GM18867 (cell line): ENCODE measurements around the gene DYNLT4.
A peak's percentile ranks its signal among the peaks of the same experiment; 100 is the strongest.
"Not testable (repeated sequence)": the region's sequence is repeated elsewhere in the genome, so short reads cannot be mapped to it uniquely, and the experiment has no call there.

Source experiments
- ATAC-seq: cut with Tn5 transposase; IDR thresholded peaks from one replicate; pipeline ENCODE4 v1.9.1; 2021; ENCODE audit warnings: mild to moderate bottlenecking, moderate library complexity; ENCODE audit not compliant: unreplicated experiment

The DYNLT4 gene

DNA sequence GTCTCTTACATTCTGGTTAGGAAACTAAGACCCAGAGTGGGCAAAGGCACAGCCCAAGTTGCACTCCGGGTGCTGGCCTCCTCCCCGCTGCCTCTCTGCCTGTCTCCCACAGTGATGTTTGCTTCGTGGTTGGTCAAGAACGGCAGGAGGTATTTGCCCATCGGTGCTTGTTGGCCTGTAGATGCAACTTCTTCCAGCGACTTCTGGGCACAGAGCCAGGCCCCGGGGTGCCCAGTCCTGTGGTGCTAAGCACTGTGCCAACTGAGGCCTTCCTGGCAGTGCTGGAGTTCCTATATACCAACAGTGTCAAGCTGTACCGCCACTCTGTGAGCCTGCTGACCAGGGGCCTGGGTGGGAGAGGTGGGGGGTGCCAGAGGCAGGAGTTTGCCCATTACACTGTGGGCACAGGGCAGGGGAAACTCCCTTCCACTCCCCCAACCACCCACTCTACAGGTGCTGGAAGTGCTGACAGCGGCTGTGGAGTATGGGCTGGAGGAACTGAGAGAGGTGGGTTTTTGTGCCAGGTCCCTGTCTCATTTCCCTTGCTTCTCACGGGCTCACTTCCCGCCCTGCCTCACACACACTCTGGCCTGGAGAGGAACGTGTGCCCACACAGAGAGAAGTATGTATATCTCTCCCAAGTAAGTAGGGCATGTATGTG lies 3.1 kb upstream of the DYNLT4 start:
- no peak for ATAC-seq

DNA sequence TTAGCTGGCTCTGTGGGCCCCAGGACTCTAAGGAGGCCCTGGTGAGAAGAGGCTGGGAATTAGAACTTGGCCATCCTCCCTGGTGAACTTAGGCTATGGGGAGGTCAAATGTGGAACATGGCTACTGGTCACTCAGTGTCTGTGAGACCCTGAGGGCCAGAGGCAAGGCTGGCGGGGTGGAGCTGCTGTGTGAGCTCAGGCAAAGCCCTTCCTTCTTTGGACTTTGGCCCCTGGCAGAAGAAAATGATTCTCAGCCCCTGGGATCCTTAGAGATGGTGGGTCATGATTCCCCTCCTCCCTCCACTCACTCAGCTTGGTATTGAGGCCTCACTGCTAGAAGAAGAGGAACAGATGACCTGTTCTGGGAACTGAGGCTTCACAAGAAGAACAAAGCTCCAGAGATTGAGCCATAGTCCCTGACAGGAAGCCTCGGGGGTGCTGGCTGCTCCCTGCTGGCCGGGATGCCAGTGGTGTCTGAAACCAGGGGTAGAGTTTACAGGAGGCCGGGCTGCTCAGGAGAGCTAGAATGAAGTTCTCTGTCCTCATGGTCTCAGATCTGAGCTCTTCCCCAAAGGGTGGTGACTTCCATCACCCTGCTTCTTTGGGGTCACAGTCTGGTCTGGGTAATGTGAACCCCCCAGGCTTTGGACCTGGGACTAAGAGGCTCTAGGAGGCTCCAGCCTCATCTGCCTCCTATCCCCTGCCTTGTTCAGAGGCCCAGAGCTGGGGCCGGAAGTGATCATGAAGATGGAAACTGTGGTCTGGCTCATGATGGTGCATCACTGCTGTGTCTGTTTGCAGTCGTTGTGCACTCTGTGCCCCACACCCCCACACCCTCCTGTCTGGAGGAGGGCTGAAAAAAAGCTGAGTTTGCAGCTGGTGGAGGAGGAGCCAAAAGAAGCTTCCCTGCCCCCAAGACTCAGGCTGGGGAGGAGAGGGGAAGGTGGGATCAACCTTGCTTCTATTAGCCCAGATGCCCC lies 2.1 kb upstream of the DYNLT4 start:
- no peak for ATAC-seq

DNA sequence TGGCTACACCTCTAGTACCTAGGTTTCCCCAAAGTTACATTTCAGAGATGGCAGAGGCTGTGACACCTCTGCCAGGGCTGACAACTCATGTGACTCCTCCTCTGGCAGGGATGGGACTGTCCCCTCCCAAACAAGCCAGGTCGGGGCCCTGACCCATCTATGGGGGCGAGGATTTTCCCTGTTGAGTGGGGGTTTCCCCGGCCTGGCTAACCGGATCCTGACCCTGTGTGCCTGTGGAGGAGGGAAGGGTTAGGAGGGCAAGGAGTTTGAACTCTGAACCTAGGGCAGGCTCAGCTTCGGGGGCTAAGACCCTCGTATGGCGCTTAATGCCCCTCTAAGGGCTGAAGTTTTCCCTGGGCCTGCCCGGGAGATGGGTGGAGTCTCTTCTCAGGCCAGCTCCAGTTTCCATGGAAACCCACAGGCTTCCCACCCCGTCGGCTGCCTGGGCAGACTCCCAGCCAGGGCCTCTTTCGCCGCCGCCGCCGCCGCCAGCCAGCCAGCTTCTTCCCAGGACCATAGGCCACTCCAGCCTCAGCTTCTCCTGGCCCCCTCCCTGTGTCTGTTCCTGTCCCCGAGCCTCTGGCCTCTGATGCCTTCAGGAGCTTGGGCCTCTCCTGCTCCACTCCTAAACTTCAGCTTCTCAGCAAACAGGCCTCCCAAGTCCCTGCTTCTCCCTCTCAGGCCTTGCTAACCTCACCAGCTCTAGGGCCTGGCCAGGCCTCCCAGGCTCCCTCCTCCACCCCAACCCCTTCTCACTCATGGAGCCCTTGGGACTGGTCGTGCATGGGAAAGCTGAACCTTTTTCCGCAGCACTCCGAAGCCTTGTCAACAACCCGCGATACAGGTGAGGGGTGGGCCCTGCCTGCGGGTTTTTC lies 1.1 kb upstream of the DYNLT4 start, which contains the start of gene BTBD19:
TSS of gene BTBD19 (plus strand) at position 461 of the 875 bp plus-strand sequence. CDS start at position 759, 298 bp downstream.
- ATAC-seq = no peak

DNA sequence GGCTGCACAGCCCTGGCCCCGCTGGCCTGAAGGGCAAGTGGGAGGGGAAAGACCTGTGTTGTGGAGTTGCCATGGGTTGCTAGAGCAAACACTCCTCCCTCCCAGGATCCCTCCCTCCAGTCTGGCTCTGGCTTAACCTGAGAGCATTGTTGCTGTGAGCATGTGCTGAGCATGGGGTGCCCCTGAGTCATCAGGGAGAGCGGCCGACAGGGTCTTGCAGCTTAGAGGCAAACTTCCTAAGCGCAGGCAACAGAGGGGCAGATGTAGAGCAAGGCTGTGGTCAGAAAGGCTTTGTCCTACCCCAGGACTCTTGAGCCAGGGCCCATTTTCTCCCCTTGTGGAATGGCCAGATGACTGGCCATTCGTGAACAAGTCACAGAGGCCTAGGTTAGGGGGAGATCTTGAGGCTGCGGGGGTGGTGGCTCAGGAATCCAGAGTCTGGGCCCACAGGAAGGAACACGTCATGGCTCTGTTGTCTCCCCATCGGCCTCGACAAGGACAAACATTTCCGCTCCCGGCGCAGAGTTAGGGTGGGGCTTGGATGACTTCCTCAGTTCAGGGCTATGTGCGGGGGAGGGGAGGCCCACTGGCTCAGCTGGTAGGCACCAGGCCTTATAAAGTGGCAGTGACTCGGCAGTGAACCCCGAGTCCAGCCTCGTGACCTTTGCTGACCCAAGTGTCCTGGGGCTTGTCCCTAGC lies 362 bp upstream of the DYNLT4 start:
- ATAC-seq = no peak

DNA sequence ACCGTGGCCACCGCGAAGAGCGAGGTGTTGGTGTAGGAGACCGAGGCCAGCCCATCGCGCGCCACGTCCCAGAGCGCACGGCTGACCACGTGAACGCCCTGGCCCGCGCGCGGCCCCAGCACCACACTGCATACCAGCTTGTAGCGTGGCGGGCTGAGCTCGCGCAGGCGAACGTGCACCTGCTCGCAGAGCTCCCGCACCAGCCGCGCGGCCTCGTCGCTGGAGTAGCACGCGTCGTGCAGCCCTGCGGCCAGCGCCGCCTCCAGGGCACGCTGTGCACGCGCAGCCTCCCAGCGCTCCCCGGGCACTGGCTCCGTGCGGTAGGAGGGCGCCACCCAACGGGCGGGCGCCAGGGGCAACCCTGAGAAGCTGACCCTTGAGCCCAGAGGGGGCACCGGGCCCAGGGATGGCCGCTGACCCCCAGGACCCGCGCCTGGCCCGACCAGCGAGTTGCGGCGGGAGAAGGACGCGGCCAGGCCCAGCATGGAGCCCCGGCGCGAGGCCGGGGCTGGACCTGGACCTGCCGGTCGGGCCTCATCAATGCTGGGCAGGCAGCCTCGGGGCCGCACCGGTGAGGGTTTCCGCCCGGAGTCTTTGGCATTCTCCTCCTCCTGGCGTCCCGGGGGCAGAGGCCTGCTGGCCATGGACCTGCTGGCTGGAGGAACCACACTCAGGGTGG lies 987 bp downstream of the DYNLT4 start:
- no peak for ATAC-seq

DNA sequence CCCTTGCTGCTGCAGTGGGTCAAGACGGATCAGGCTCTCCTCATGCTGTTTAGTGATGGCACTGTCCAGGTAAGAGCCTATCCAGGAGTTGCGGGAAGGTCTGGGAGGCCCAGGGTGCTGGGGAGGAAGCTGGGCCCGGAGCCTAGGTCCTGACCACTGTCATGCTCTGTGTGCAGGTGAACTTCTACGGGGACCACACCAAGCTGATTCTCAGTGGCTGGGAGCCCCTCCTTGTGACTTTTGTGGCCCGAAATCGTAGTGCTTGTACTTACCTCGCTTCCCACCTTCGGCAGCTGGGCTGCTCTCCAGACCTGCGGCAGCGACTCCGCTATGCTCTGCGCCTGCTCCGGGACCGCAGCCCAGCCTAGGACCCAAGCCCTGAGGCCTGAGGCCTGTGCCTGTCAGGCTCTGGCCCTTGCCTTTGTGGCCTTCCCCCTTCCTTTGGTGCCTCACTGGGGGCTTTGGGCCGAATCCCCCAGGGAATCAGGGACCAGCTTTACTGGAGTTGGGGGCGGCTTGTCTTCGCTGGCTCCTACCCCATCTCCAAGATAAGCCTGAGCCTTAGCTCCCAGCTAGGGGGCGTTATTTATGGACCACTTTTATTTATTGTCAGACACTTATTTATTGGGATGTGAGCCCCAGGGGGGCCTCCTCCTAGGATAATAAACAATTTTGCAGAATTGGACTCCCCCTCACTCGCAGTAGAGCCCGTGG lies 1.7 kb downstream of the DYNLT4 start:
- ATAC-seq = no peak

DNA sequence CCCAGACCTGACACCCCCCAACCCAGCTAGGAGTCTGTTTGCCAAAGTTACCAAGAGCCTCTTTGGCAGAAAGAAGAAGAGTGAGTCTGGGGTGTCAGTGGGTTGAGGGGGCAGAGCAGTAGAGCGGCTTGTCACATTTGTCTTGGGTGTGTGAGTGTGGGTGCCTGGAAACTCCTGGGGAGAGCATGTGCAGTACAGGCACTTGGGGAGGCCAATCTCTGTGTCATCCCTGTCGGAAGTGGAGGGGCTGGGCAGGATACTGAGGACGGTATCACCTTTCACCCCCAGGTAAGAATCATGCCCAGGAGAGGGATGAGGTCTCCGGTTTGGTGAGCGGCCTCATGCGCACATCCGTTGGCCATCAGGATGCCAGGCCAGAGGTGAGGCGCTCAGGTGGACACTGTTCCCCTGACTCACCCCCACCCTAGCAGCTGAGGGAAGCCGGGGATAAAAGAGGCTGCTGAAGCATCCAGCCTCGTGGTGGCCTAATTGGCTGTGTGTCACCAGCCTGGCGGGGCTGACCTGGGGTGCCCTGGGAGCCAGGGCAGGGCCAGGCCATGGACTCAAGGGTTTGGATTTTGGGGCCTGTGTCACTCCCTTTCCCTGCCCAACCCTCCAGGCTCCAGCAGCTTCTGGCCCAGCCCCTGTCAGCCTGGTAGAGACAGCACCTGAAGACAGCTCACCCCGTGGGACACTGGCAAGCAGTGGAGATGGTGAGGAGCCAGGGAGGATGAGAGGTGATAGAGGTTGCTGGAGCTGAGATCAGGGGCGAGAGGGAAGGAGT lies 3.6 kb downstream of the DYNLT4 start:
- no peak for ATAC-seq

DNA sequence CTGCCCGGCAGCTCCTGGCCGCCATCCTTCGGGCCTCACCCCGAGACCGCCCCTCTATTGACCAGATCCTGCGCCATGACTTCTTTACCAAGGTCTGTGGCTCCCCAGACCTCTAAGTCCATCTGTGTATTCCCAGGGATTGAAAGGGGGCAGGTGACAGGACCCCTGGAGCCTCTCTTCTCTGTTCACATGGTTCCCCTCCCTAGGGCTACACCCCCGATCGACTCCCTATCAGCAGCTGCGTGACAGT lies 4.2 kb downstream of the DYNLT4 start:
- ATAC-seq = no peak

DNA sequence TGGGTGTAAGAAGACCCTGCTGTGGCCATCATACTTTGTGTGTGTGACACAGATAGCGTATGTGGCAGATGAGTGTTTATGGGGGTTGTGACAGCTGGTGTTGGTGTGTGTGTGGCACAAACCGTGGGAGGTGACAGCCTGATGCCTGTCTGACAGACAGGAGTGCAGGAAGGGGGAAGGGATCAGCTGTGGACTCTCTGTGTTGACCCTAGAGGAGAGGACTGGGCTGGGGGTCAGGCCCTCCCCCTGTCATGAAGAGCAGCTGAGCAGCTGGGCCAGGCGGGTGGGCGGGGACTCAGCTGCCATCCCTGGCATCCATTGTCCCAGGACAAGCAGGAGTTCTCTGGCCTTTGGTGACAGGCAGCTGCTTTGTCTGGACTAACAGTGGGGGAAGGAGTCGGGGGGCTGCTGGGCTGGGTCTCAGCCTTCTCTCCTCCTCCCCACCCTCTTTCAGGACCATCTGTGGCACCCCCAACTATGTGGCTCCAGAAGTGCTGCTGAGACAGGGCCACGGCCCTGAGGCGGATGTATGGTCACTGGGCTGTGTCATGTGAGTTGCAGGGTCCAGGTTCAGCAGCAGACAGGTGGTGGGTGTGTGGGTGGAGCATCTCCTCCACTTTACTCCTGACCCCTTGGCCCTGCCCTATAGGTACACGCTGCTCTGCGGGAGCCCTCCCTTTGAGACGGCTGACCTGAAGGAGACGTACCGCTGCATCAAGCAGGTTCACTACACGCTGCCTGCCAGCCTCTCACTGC lies 4.7 kb downstream of the DYNLT4 start:
- no peak for ATAC-seq

DNA sequence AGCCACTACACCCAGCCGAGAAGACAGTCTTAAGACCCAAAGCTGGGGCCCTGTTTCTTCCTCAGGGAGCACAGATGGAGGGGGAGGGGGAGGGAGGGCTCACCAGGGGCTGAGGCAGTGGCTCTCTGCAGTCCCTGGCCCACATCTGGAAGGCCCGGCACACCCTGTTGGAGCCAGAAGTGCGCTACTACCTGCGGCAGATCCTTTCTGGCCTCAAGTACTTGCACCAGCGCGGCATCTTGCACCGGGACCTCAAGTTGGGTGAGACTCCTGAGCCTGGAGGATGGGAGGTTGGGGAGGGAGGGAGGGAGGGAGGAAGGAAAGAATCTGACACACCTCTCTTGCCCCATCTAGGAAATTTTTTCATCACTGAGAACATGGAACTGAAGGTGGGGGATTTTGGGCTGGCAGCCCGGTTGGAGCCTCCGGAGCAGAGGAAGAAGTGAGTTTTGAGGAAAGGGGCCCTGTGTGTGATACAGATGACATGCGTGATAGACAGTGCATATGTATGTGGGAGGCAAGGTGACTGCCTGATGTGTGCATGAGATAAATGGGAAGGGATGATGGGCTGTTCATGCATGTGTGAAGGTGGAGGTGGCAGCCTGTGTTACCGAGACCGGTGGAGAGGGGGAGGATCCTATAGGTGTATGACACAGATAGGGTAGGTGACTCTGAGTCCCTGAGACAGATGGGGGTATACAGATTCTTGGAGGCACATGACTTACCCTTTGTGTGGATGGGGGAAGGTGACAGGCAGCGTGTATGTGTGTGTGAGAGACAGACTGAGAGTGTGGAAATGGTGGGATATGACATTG lies 5.5 kb downstream of the DYNLT4 start:
- ATAC-seq = no peak

DNA sequence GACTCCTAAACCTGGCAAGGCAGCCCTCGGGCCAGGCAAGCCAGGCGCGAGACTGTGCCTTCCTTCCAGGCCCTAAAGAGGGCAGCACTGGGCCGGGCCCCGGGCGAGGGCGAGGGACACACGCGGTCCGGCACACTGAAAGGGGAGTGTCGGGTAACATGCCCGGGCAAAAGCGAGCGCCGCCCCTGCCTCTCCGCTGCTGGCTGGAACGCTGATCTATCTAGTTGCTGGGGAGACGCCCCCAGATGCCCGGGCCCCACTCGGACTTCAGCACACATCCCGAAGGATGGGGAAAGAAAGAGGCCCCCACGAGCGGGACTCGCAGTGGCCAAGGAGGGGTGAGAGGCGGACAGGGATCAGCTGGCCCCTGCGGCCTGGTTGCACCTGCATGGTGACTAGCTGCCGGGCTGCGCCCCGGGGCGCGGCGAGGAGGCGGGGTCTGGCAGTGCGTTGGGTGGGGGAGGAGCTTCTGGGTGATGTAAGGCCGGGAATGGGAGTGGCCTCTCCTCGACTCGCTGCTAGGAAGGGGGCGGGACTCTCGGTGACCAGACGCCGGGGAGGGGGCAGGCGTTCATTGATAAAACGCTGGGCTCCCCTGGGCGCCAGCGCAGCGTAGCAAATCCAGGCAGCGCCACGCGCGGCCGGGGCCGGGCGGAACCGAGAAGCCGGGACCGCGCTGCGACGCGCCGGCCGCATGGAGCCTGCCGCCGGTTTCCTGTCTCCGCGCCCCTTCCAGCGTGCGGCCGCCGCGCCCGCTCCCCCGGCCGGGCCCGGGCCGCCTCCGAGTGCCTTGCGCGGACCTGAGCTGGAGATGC lies 7.2 kb downstream of the DYNLT4 start, which contains the start of gene PLK3:
TSS of gene PLK3 (plus strand) at position 608 of the 815 bp plus-strand sequence. CDS start at position 695, 87 bp downstream.
- ATAC-seq = peak; percentile 84

DNA sequence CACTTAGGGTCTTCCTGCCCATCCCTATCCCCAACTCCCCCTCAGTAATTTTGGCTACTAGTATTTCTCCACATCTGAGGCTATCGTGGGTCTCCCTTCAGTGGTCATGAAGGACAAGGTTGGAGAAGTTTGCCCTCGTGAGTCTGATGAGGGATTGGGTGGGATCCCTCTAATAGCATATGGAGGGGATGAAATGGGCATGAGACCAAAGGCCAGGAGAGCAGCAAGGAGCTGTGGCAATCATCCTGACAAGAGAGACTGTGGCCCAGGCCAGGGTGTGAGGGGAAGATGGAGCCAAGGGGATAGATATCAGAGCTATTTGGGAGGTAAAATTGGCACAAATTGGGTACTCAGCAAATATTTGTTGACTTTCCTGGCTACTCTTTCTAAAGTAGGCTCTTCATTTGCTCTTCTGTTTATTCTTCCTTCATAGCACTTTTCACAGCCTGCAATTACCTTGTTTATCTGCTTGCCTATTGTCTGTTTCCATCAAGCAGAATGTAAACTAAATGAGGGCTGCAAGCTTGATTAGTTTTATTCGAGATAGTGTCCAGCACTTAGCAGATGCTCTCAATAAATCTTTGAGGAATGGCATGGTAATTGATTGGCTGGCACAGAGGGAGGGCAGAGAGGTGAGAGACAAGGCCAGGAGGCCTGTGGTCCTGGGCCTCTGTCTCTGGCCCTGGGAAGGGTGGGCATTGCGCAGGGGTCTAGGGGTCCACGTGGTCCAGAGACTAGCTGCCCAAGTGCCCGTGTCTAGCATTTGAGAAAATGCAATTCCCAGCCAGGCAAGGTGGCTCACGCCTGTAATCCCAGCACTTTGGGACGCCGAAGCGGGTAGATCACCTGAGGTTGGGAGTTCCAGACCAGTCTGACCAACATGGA lies 8.4 kb downstream of the DYNLT4 start:
- ATAC-seq = no peak

DNA sequence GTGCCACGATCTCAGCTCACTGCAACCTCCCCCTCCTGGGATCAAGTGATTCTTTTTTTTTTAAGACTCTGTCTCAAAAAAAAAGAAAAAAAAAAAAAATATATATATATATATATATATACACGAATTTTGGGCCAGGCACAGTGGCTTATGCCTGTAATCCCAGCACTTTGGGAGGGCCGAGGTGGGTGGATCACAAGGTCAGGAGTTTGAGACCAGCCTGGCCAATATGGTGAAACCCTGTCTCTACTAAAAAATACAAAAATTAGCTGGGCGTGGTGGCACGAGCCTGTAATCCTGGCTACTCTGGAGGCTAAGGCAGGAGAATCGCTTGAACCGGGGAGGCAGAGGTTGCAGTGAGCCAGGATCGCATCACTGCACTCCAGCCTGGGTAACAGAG lies 9.3 kb downstream of the DYNLT4 start:
- ATAC-seq = not testable (repeated sequence)

DNA sequence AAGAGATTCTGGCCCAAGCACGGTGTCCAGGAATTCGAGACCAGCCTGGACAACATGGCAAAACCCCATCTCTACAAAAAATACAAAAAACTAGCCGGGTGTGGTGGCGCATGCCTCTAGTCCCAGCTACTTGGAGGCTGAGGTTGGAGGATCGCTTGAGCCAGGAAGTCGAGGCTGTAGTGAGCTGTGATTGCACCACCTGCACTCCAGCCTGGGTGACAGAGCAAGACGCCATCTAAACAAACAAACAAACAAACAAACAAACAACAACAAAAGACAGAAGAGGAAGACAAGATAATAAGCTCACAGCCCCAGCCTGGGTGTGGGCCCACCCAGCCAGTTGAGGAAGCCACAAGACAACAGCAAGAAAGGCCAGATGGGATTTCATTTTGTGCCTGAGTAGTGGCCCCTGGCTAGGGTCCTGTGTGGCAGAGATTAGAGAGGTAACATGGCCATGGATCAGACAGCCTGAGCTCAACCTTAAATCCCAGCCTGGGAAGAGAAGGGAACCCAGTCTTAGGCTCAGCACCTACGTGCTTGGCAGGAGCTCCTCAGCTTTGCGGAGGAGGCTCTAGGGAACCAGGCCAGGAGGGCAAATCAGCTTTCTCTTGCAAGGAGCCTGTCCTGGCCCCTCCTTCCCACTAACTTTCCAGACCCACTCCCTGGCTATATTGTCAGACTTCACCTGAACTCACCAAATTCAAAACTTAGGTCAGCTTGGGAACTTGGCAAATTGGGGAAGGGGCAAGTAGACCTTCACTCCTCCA lies 14.2 kb downstream of the DYNLT4 start:
- no peak for ATAC-seq
